Right forelimb (tissue), 1 donor: ENCODE data around the gene HNF1A.

Experiments used
- DNase-seq: peaks from one replicate; pipeline ENCODE4 v3.0.0-alpha.2; 2018

HNF1A gene

GRCh38 chr12:120989687-120990086, 11.3 kb downstream of the HNF1A start:
- DNase-seq, result no peak

GRCh38 chr12:120990487-120991055, 12.2 kb downstream of the HNF1A start:
- DNase-seq, result no peak

- DNase-seq, result no peak
Measured at GRCh38 chr12:120991965-120992364, 13.6 kb downstream of the HNF1A start.

- no peak for DNase-seq
Measured at GRCh38 chr12:120992989-120993388, 14.6 kb downstream of the HNF1A start.

- no peak for DNase-seq
Measured at GRCh38 chr12:120993496-120993895, 15.2 kb downstream of the HNF1A start.

- DNase-seq, result no peak
Measured at GRCh38 chr12:120994059-120994458, 15.7 kb downstream of the HNF1A start.

GRCh38 chr12:120994589-120995337, 16.4 kb downstream of the HNF1A start:
- DNase-seq, result no peak

- no peak for DNase-seq
Measured at GRCh38 chr12:120996133-120996746, 17.9 kb downstream of the HNF1A start.

- DNase-seq, result no peak
Measured at GRCh38 chr12:120997448-120997847, 19.1 kb downstream of the HNF1A start.

- no peak for DNase-seq
Measured at GRCh38 chr12:120998435-120998834, 20.1 kb downstream of the HNF1A start.

GRCh38 chr12:120999191-121000120, 21.1 kb downstream of the HNF1A start:
- no peak for DNase-seq

- no peak for DNase-seq
Measured at GRCh38 chr12:121000530-121000929, 22.2 kb downstream of the HNF1A start.

- DNase-seq, result no peak
Measured at GRCh38 chr12:121001060-121001459, 22.7 kb downstream of the HNF1A start.

- DNase-seq, result no peak
Measured at GRCh38 chr12:121001841-121002483, 23.6 kb downstream of the HNF1A start.

- DNase-seq, result no peak
Measured at GRCh38 chr12:121003650-121004049, 25.3 kb downstream of the HNF1A start.

- no peak for DNase-seq
Measured at GRCh38 chr12:121004253-121004815, 26.0 kb downstream of the HNF1A start.

- no peak for DNase-seq
Measured at GRCh38 chr12:121005346-121005815, 27.0 kb downstream of the HNF1A start.

- no peak for DNase-seq
Measured at GRCh38 chr12:121008347-121009098, 30.2 kb downstream of the HNF1A start.

- DNase-seq, result no peak
Measured at GRCh38 chr12:121009741-121010140, 31.4 kb downstream of the HNF1A start.

- DNase-seq, result no peak
Measured at GRCh38 chr12:121010860-121011259, 32.5 kb downstream of the HNF1A start.

GRCh38 chr12:121011820-121012219, 33.5 kb downstream of the HNF1A start:
- no peak for DNase-seq
